CD4-positive, alpha-beta T cell (primary cell): Measurements from ENCODE around the gene TYSND1. TPM values are rescaled to one million over a fixed set of nuclear protein-coding genes. Genes with fewer than 3 reads are reported as not detected.

Experiments
- ATAC-seq: fragments of 200-7000 bp; cut with Tn5 transposase; one replicate; pipeline ENCODE4 v1.10.0; 2022; ENCODE audit warnings: mild to moderate bottlenecking; ENCODE audit not compliant: poor library complexity
- CTCF ChIA-PET: fragments of 350-600 bp; sonication (Branson Sonifier 250); formaldehyde crosslinking; loops from one replicate; lab custom pipeline; 2021; ENCODE audit warnings: antibody characterized with exemption, inconsistent platforms; lab: Charles Lee
- POLR2A ChIA-PET: fragments of 350-600 bp; sonication (Branson Sonifier 250); formaldehyde crosslinking; loops from one replicate; lab custom pipeline; 2021; ENCODE audit warnings: antibody characterized with exemption, inconsistent platforms; lab: Charles Lee
- DNase-seq, 14 experiments: peaks; one replicate each; pipeline ENCODE4 v3.0.0-alpha.2; 2013 to 2020; ENCODE audit warnings: mixed read lengths in 2 of 14
- H3K27ac ChIP-seq, 2 donors: one replicate each; pipeline versions ENCODE4 v1.5.1 to v1.7.0; 2013; ENCODE audit warnings: low read length in 2 of 2, low read depth in 1 of 2, mild to moderate bottlenecking in 1 of 2
- H3K27me3 ChIP-seq, 2 experiments: 1 replicate in 1 of 2; 2 replicates in 1 of 2; pipeline versions ENCODE4 v1.6.1 to v1.7.0; 2013; ENCODE audit warnings: low read length in 2 of 2, control low read depth in 1 of 2, mild to moderate bottlenecking in 1 of 2, moderate library complexity in 1 of 2; ENCODE audit not compliant: insufficient read depth in 2 of 2, control insufficient read depth in 1 of 2
- H3K36me3 ChIP-seq: one replicate; pipeline ENCODE4 v1.6.1; 2013; ENCODE audit warnings: low read length, control low read depth; ENCODE audit not compliant: insufficient read depth
- H3K4me1 ChIP-seq: one replicate; pipeline ENCODE4 v1.6.1; 2013; ENCODE audit warnings: low read length, control low read depth; ENCODE audit not compliant: insufficient read depth
- H3K4me3 ChIP-seq: one replicate; pipeline ENCODE4 v1.5.1; 2013; ENCODE audit warnings: mild to moderate bottlenecking, low read length, moderate library complexity
- H3K9me3 ChIP-seq, 2 experiments: 1 replicate in 1 of 2; 2 replicates in 1 of 2; pipeline versions ENCODE4 v1.6.1 to v1.7.0; 2013; ENCODE audit warnings: low read length in 2 of 2, mild to moderate bottlenecking in 2 of 2, control low read depth in 1 of 2, moderate library complexity in 1 of 2; ENCODE audit not compliant: control insufficient read depth in 1 of 2, insufficient read depth in 1 of 2
- H3K27ac Mint-ChIP-seq: one replicate; pipeline ENCODE4 v1.8.0; 2020; ENCODE audit warnings: mixed read lengths
- H3K27me3 Mint-ChIP-seq: one replicate; pipeline ENCODE4 v1.8.0; 2021; ENCODE audit warnings: mixed read lengths
- H3K36me3 Mint-ChIP-seq: one replicate; pipeline ENCODE4 v1.8.0; 2021; ENCODE audit warnings: low read depth, mixed read lengths
- H3K4me1 Mint-ChIP-seq: one replicate; pipeline ENCODE4 v1.8.0; 2021; ENCODE audit warnings: low read depth, mixed read lengths
- H3K4me3 Mint-ChIP-seq: one replicate; pipeline ENCODE4 v1.8.0; 2020; ENCODE audit warnings: mild to moderate bottlenecking, mixed read lengths
- H3K9me3 Mint-ChIP-seq: one replicate; pipeline ENCODE4 v1.8.0; 2020; ENCODE audit warnings: mixed read lengths
- intact Hi-C, 2 experiments: fragments of 100-400 bp; cut with DNase I in 1 of 2; cut with micrococcal nuclease in 1 of 2; formaldehyde crosslinking; loops; one replicate each; pipeline versions ENCODE4 v1.15.1 to v1.9.0; 2023 to 2025; cut with DNase I, micrococcal nuclease
- total RNA-seq, 174 experiments: library from RNA in 2 of 174; stranded (reverse) in 2 of 174; gene quantifications; one replicate each; pipeline ENCODE4 v1.2.3 and lab custom pipeline; 2021 to 2026
- TF ChIP-seq, protein P1 (sequence below): fragments of 200-600 bp; IDR thresholded peaks from one replicate; pipeline ENCODE4 v1.8.0; 2022; ENCODE audit warnings: antibody characterized with exemption, mild to moderate bottlenecking

Gene TYSND1
- total RNA-seq, 2 experiments from 2014 or later: 12.6 to 13.0 TPM

DNA sequence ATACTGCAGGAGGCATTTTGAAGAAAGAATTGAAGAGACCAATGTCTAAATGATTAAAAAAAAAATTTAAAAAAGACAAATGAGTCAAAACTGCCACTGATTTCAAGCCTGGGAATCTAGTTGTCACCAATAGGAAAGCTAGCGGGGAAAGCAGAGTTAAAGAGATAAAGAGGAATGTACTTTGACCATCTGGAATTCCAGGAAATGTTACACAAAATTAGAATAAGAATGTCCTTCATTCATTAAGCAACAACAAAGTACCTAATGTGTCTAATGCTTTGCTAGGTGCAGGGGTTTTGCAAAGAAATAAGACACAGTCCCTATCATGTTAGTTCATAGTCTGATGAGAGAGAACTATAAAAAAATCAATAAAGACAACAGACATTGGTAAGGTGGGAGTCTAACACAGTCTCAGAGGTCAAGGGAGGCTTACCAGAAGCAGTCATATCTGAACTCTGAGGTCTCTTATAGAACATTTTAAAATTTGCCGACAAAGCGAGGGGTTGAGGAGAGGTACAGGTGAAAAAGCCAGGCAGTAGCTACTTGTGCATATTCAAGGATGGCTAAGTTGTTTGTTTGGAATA lies 8.8 kb upstream of the TYSND1 start:
- Mint-ChIP-seq H3K36me3 (peaks cover 98% of the 10 kb centered on the region), H3K4me1 (peaks cover 18% of the 10 kb centered on the region), H3K9me3 (no peaks in the 10 kb centered on the region), H3K27ac (peak overlapping the region; percentile 15), H3K4me3 (no peak overlapping the region), H3K27me3 (no peaks in the 10 kb centered on the region)
- H3K27me3 ChIP-seq: no peaks in the 10 kb centered on the region
- no peaks in the 10 kb centered on the region for H3K4me1 ChIP-seq
- H3K27ac ChIP-seq: no peak overlapping the region
- TF ChIP-seq, protein P1, sequence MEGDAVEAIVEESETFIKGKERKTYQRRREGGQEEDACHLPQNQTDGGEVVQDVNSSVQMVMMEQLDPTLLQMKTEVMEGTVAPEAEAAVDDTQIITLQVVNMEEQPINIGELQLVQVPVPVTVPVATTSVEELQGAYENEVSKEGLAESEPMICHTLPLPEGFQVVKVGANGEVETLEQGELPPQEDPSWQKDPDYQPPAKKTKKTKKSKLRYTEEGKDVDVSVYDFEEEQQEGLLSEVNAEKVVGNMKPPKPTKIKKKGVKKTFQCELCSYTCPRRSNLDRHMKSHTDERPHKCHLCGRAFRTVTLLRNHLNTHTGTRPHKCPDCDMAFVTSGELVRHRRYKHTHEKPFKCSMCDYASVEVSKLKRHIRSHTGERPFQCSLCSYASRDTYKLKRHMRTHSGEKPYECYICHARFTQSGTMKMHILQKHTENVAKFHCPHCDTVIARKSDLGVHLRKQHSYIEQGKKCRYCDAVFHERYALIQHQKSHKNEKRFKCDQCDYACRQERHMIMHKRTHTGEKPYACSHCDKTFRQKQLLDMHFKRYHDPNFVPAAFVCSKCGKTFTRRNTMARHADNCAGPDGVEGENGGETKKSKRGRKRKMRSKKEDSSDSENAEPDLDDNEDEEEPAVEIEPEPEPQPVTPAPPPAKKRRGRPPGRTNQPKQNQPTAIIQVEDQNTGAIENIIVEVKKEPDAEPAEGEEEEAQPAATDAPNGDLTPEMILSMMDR: no peak
- H3K9me3 ChIP-seq: no peaks in the 10 kb centered on the region
- intact Hi-C loops: no loop called here
- DNase-seq: no peak
- ATAC-seq: no peak
- CTCF ChIA-PET: interaction anchor here (1.0 to 3.5 kb wide), 2 partner anchors 9 to 19 kb away, joined by 3 to 16 read pairs; partner anchors contain the start of gene TYSND1
- peaks cover 95% of the 10 kb centered on the region for H3K36me3 ChIP-seq
- POLR2A ChIA-PET: interaction anchor here (1.3 kb wide), 1 partner anchor 10 kb away, joined by 3 read pairs; no protein-coding TSS in a partner anchor
- H3K4me3 ChIP-seq: no peak overlapping the region

DNA sequence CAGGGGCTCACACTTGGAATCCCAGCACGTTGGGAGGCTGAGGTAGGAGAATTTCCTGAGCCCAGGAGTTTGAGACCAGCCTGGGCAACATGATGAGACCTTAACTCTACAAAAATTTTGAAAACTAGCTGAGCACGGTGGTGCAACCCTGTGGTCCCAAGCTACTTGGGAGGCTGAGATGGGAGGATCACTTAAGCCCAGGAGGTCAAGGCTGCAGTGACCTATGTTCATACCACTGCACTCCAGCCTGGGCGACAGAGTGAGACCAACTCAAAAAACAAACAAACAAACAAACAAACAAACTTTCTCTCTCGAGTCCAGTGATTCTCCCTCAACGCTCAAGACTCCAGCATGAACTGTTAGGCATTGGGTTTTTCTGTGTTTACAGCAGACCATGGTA lies 2.0 kb upstream of the TYSND1 start:
- Mint-ChIP-seq H3K4me1 (peaks cover 29% of the 10 kb centered on the region), H3K9me3 (no peaks in the 10 kb centered on the region), H3K36me3 (peaks cover 47% of the 10 kb centered on the region), H3K27ac (no peak overlapping the region), H3K27me3 (no peaks in the 10 kb centered on the region), H3K4me3 (no peak overlapping the region)
- Histone ChIP-seq H3K4me1 (peaks cover 29% of the 10 kb centered on the region), H3K36me3 (peaks cover 48% of the 10 kb centered on the region), H3K27me3 (no peaks in the 10 kb centered on the region), H3K9me3 (no peaks in the 10 kb centered on the region), H3K27ac (no peak overlapping the region), H3K4me3 (no peak overlapping the region)
- intact Hi-C loops: loop anchor here (5.0 to 10.0 kb wide), 5 partner anchors 84 to 666 kb away; partner anchors contain the start of genes EIF4EBP2 (in 1 of the 2), PPA1 (in 1 of the 2) and SGPL1 (in 1 of the 2)
- ATAC-seq (no peak), DNase-seq (no peak)
- CTCF ChIA-PET: no interaction called here
- POLR2A ChIA-PET: interaction anchor here (4.0 kb wide), 1 partner anchor 21 kb away, joined by 16 read pairs; the partner anchor contains the start of gene SAR1A
- TF ChIP-seq, protein P1: no peak

DNA sequence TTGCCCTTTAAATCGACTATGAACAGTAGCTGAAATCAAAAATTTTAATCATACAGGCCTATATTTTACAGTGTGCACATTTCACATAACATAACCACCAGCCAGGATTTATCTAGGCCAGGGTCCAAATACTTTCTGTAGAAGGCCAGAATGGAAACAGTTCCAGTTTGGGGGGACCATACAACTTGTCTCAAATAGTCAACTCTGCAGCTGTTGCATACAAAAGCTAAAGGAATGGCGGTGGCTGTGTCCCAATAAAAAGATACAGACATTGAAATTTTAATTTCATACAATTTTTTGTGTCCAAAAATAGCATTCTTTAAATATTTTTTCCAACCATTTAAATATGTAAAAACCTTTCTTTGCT lies 742 bp upstream of the TYSND1 start:
- peak overlapping the region; percentile 91 for H3K4me3 Mint-ChIP-seq
- TF ChIP-seq, protein P1: no peak
- no peaks in the 10 kb centered on the region for H3K27me3 Mint-ChIP-seq
- H3K4me1 ChIP-seq: peaks cover 32% of the 10 kb centered on the region
- no peaks in the 10 kb centered on the region for H3K27me3 ChIP-seq
- no peaks in the 10 kb centered on the region for H3K9me3 Mint-ChIP-seq
- ATAC-seq (no peak), DNase-seq (no peak)
- ChIA-PET POLR2A (interaction anchor here (1.6 to 3.5 kb wide), 10 partner anchors 14 to 257 kb away, joined by 5 to 138 read pairs (median 17); partner anchors contain the start of genes EIF4EBP2 and SAR1A), CTCF (interaction anchor here (1.1 to 4.0 kb wide), 9 partner anchors 9 to 264 kb away, joined by 3 to 64 read pairs (median 11); partner anchors contain the start of genes EIF4EBP2, PPA1 and SAR1A)
- peak overlapping the region; percentile 82 for H3K4me3 ChIP-seq
- peaks cover 39% of the 10 kb centered on the region for H3K4me1 Mint-ChIP-seq
- no peaks in the 10 kb centered on the region for H3K9me3 ChIP-seq
- peaks cover 37% of the 10 kb centered on the region for H3K36me3 ChIP-seq
- H3K27ac ChIP-seq: peak overlapping the region; percentile 76 to 87
- peaks cover 34% of the 10 kb centered on the region for H3K36me3 Mint-ChIP-seq
- intact Hi-C loops: loop anchor here (2.0 to 10.0 kb wide), 6 partner anchors 85 to 668 kb away; partner anchors contain the start of genes PPA1 (in 2 of the 2), EIF4EBP2 (in 1 of the 2) and SGPL1 (in 1 of the 2)
- H3K27ac Mint-ChIP-seq: peak overlapping the region; percentile 91
